ENCODE results near the gene MYO15B. TPM values are rescaled to one million over a fixed set of nuclear protein-coding genes. Genes with fewer than 3 reads are reported as not detected.
A peak's percentile ranks its signal among the peaks of the same experiment; 100 is the strongest.

Gene MYO15B
- total and polyA plus RNA-seq, 2 of the 13 experiments (the other 11 are each of a cell fraction or from before 2014, with no cell fraction given) = 2.8 to 8.1 TPM

DNA sequence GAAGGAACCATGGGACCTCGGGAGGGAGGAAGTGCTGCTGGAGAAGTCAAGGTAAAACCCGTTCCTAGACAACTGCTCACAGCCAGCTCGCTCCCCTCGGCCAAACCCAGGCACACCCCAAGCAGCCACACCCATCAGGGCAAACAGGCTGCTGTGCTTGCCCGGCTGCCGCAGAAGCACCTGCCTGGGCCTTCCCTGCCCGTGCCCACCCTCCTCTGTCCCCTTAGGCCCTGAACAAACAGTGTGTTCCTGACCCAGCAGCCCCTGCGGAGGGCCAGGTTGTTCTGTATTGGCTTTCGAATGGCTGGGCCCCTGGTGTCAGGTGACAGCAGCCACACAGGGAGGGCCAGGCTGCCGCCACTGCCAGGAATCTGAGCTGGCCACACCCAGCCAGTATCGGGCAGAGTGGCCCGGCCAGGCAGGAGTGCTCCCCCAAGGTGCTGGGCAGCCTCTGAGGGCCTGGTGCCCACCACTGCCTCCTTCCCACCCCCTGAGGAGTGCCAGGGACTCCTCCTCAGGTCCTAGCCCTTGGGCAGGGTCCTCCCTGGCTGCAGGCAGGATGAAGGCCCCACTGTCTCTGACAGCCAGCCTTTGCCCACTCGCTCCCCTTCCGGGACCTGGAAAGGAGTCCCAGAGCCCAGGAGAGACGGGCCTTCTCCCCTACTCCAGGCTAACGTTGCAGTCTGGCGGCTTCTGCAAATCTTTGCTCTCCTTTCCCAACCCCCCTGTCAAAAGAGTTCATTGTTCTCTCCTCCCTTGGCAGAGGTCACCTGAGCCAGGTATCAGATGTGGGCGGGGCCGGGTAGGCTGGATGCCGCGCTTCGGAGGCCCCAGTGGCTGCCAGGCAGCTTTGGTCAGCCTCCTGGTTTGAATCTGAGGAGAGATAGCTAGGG, 38.1 kb upstream of the MYO15B start (continued):
- TF ChIP-seq, protein P1, sequence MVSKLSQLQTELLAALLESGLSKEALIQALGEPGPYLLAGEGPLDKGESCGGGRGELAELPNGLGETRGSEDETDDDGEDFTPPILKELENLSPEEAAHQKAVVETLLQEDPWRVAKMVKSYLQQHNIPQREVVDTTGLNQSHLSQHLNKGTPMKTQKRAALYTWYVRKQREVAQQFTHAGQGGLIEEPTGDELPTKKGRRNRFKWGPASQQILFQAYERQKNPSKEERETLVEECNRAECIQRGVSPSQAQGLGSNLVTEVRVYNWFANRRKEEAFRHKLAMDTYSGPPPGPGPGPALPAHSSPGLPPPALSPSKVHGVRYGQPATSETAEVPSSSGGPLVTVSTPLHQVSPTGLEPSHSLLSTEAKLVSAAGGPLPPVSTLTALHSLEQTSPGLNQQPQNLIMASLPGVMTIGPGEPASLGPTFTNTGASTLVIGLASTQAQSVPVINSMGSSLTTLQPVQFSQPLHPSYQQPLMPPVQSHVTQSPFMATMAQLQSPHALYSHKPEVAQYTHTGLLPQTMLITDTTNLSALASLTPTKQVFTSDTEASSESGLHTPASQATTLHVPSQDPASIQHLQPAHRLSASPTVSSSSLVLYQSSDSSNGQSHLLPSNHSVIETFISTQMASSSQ (IDR thresholded peaks at IDR 0.05; ENCODE audit: low read depth) = no peak
- TF ChIP-seq, protein P1 (CRISPR knock-in tag; IDR thresholded peaks at IDR 0.05; ENCODE audit: borderline replicate concordance) = peak; percentile 84; the same call in 1 of the 2 replicates
- TF ChIP-seq CBX1 (IDR thresholded peaks at IDR 0.05; ENCODE audit: low read depth) (no peak), SUZ12 (IDR thresholded peaks at IDR 0.05; ENCODE audit: low read depth, low read length) (no peak), ZNF557 (CRISPR knock-in tag; IDR thresholded peaks at IDR 0.05) (no peak), ZBTB38 (CRISPR knock-in tag; IDR thresholded peaks at IDR 0.05) (0 out of 2 replicates have a peak, but pooled peaks have one; percentile 43), CERS6 (CRISPR knock-in tag; IDR thresholded peaks at IDR 0.05) (no peak), ZNF274 (CRISPR knock-in tag; IDR thresholded peaks at IDR 0.05) (peak; percentile 63; the same call in 1 of the 2 replicates), PBX3 (CRISPR knock-in tag; IDR thresholded peaks at IDR 0.05; ENCODE audit: borderline replicate concordance) (no peak), ZNF552 (CRISPR knock-in tag; IDR thresholded peaks at IDR 0.05; ENCODE audit: borderline replicate concordance) (no peak), CBFB (CRISPR knock-in tag; IDR thresholded peaks at IDR 0.05) (peak; percentile 45; the same call in 1 of the 2 replicates), PAF1 (CRISPR knock-in tag; IDR thresholded peaks at IDR 0.05) (no peak), FOXO1 (CRISPR knock-in tag; IDR thresholded peaks at IDR 0.05) (no peak; the same call in 1 of the 2 replicates), ZFP36L1 (CRISPR knock-in tag; IDR thresholded peaks at IDR 0.05) (peak; percentile 77; the same call in 1 of the 2 replicates), ZNF263 (CRISPR knock-in tag; IDR thresholded peaks at IDR 0.05) (peak; percentile 98), ZNF235 (CRISPR knock-in tag; IDR thresholded peaks at IDR 0.05; ENCODE audit: borderline replicate concordance) (0 out of 2 replicates have a peak, but pooled peaks have one; percentile 83), CREB1 (IDR thresholded peaks at IDR 0.05) (no peak), CREB1 (CRISPR knock-in tag; IDR thresholded peaks at IDR 0.05) (0 out of 2 replicates have a peak, but pooled peaks have one; percentile 26), ZNF317 (CRISPR knock-in tag; IDR thresholded peaks at IDR 0.05) (peak; percentile 82)
- TF ChIP-seq, protein P2, sequence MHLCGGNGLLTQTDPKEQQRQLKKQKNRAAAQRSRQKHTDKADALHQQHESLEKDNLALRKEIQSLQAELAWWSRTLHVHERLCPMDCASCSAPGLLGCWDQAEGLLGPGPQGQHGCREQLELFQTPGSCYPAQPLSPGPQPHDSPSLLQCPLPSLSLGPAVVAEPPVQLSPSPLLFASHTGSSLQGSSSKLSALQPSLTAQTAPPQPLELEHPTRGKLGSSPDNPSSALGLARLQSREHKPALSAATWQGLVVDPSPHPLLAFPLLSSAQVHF (CRISPR knock-in tag; IDR thresholded peaks at IDR 0.05) = no peak

Data from HepG2 (cell line).